HEK293T (cell line): ENCODE measurements around the gene GPBAR1.
A peak's percentile ranks its signal among the peaks of the same experiment; 100 is the strongest.
"Not testable (repeated sequence)": the region's sequence is repeated elsewhere in the genome, so short reads cannot be mapped to it uniquely, and the experiment has no call there.

Experiments used
- CTCF ChIA-PET: fragments of 350-600 bp; formaldehyde crosslinking; extraction: SDS; loops from one replicate; lab custom pipeline; 2021; ENCODE audit warnings: antibody characterized with exemption, inconsistent platforms; lab: Yijun Ruan, JAX
- POLR2A ChIA-PET: fragments of 350-600 bp; formaldehyde crosslinking; extraction: SDS; loops from one replicate; lab custom pipeline; 2020; ENCODE audit warnings: antibody characterized with exemption, inconsistent platforms; lab: Yijun Ruan, JAX
- DNase-seq: peaks from one replicate; pipeline ENCODE4 v3.0.0; 2012; ENCODE audit warnings: mixed read lengths; ENCODE audit errors: extremely low spot score
- ARNT ChIP-seq: fragments of 450-650 bp; IDR thresholded peaks from 2 replicates; pipeline ENCODE4 v1.6.1; 2017; ENCODE audit warnings: mild to moderate bottlenecking
- BHLHE40 ChIP-seq: fragments of 450-650 bp; IDR thresholded peaks from 2 replicates; pipeline ENCODE4 v1.6.1; 2016; ENCODE audit warnings: mild to moderate bottlenecking, moderate library complexity, borderline replicate concordance
- CTBP1 ChIP-seq: fragments of 450-650 bp; IDR thresholded peaks from 2 replicates; pipeline ENCODE4 v1.6.1; 2016; ENCODE audit warnings: borderline replicate concordance
- ELF4 ChIP-seq: fragments of 450-650 bp; IDR thresholded peaks from 2 replicates; pipeline ENCODE4 v1.6.1; 2017; ENCODE audit warnings: antibody characterized with exemption
- FOXA1 ChIP-seq: fragments of 450-650 bp; IDR thresholded peaks from 2 replicates; pipeline ENCODE4 v1.6.1; 2016; ENCODE audit warnings: mild to moderate bottlenecking
- FOXK2 ChIP-seq: fragments of 450-650 bp; IDR thresholded peaks from 2 replicates; pipeline ENCODE4 v1.6.1; 2016; ENCODE audit warnings: mild to moderate bottlenecking
- FOXM1 ChIP-seq: fragments of 450-650 bp; IDR thresholded peaks from 2 replicates; pipeline ENCODE4 v1.6.1; 2017; ENCODE audit warnings: mild to moderate bottlenecking, borderline replicate concordance
- HDGF ChIP-seq: fragments of 450-650 bp; IDR thresholded peaks from 2 replicates; pipeline ENCODE4 v1.6.1; 2017; ENCODE audit warnings: antibody characterized with exemption, borderline replicate concordance
- L3MBTL2 ChIP-seq: fragments of 450-650 bp; conservative IDR thresholded peaks from 2 replicates; pipeline ENCODE4 v1.6.1; 2016; ENCODE audit warnings: mild to moderate bottlenecking
- LEF1 ChIP-seq: fragments of 450-650 bp; IDR thresholded peaks from 2 replicates; pipeline ENCODE4 v1.6.1; 2017; ENCODE audit warnings: mild to moderate bottlenecking, borderline replicate concordance
- NFRKB ChIP-seq: fragments of 450-650 bp; IDR thresholded peaks from 2 replicates; pipeline ENCODE4 v1.6.1; 2016; ENCODE audit warnings: mild to moderate bottlenecking, moderate library complexity
- SP1 ChIP-seq: fragments of 450-650 bp; IDR thresholded peaks from 2 replicates; pipeline ENCODE4 v1.6.1; 2017
- SUZ12 ChIP-seq: fragments of 450-650 bp; IDR thresholded peaks from 2 replicates; pipeline ENCODE4 v1.6.1; 2016; ENCODE audit warnings: mild to moderate bottlenecking
- TARDBP ChIP-seq: fragments of 450-650 bp; IDR thresholded peaks from 2 replicates; pipeline ENCODE4 v1.6.1; 2016
- ZNF384 ChIP-seq: fragments of 450-650 bp; IDR thresholded peaks from 2 replicates; pipeline ENCODE4 v1.6.1; 2016
- TF ChIP-seq, protein P1 (sequence below): fragments of 450-650 bp; IDR thresholded peaks from 2 replicates; pipeline ENCODE4 v1.6.1; 2016

GPBAR1 gene

DNA sequence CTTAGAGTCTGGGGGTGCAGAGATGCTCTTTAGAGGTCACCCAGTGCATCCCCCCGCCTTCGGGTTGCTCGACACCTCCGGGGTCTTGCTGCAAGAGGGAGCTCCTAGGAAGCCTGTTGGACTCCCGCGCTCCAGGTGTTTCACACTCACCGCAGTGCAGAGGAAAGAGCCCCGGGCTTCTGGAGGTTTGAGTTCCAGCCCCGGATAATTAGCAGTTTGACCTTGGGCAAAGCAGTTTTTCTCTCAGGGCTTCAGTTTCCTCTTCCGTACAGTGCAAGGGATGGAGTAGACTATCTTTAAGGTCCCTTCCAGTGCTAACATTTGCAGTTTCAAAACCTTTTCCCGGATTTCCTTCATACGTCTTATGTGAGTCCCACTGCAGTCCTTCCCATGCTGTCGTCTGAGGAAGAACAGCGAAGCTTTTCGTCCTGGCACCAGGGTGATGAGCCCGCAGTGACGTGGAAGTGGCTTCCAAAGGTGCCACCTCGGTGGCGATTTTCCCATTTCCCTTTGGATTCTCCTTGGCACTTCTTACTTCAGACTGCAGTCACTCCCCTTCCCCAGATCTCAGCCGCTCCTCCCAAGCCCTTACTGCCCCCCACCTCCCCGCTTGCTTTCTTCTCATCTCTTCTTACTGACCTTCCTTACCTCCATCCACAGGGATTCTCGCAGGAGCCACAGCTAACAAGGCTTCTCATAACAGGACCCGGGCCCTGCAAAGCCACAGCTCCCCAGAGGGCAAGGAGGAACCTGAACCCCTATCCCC is 10.1 kb downstream of the GPBAR1 start:
- DNase-seq: no peak
- ChIA-PET CTCF (interaction anchor here (1.0 to 4.4 kb wide), 5 partner anchors 15 to 86 kb away, joined by 4 to 30 read pairs (median 7); partner anchors contain the start of genes CATIP and TMBIM1), POLR2A (interaction anchor here (0.7 to 2.1 kb wide), 13 partner anchors 10 to 135 kb away, joined by 3 to 12 read pairs (median 4); partner anchors contain the start of gene GPBAR1)
- TF ChIP-seq FOXA1: no peak
- TF ChIP-seq ARNT: no peak
- TF ChIP-seq CTBP1: no peak
- no peak for TF ChIP-seq SUZ12
- no peak for TF ChIP-seq L3MBTL2
- no peak for TF ChIP-seq LEF1
- TF ChIP-seq BHLHE40: no peak
- TF ChIP-seq TARDBP: no peak
- TF ChIP-seq HDGF: no peak
- TF ChIP-seq ELF4: no peak
- TF ChIP-seq, protein P1, sequence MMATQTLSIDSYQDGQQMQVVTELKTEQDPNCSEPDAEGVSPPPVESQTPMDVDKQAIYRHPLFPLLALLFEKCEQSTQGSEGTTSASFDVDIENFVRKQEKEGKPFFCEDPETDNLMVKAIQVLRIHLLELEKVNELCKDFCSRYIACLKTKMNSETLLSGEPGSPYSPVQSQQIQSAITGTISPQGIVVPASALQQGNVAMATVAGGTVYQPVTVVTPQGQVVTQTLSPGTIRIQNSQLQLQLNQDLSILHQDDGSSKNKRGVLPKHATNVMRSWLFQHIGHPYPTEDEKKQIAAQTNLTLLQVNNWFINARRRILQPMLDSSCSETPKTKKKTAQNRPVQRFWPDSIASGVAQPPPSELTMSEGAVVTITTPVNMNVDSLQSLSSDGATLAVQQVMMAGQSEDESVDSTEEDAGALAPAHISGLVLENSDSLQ: no peak
- no peak for TF ChIP-seq NFRKB
- TF ChIP-seq FOXK2: no peak
- no peak for TF ChIP-seq SP1
- no peak for TF ChIP-seq FOXM1
- TF ChIP-seq ZNF384: no peak

DNA sequence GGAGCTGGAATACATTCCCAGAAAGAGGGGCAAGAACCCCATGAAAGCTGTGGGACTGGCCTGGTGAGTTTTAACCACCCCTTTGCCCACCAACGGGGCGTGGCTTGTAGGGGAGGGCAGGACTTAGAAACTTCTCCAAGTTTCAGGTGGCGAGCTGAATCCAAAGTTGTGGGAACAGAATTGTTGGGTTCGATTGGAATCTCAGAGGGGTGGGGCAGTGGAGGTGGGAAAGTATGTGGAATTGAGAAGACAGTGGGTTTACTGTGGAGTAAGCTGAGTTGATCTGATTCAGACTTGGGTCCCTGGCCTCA is 10.6 kb downstream of the GPBAR1 start:
- no peak for TF ChIP-seq HDGF
- no peak for DNase-seq
- ChIA-PET CTCF (interaction anchor here (1.4 to 4.4 kb wide), 4 partner anchors 15 to 85 kb away, joined by 5 to 30 read pairs (median 15); partner anchors contain the start of genes CATIP and TMBIM1), POLR2A (interaction anchor here (1.9 to 2.1 kb wide), 2 partner anchors 15 to 125 kb away, joined by 11 to 12 read pairs; no protein-coding TSS in a partner anchor)

DNA sequence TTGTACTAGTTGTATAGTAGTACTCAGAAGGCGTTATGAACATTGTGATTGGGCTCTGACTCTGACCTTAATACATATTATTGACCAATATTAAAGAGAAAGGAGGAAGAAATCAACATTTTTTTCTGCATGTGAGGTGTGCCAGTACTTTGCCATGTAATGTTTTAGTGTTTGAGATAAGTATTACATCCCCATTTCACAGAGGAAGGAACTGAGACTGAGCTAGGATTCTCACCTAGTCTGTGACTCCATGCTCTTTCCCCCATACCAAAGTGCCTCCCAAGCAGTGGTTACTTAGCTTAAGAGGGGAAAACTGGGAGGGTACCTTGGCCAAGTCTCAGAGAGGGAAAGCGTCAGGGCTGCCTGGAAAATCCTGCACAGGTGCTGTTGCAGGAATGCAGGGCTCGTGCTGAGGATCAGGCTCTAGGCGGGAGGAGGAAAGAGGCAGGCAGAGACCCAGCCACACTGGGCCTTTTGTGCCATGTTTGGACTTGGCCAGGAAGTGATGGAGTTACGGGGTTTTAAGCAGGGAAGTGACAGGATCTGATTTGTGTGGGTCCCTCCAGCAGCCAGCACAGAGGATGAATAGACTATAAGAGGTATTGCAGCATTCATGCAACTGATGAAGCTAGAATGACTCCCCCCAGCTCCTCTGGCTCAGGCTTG is 11.2 kb downstream of the GPBAR1 start:
- POLR2A ChIA-PET: no interaction called here
- no peak for DNase-seq
- CTCF ChIA-PET: interaction anchor here (1.1 to 4.4 kb wide), 5 partner anchors 11 to 114 kb away, joined by 4 to 30 read pairs (median 5); partner anchors contain the start of gene TMBIM1
- no peak for TF ChIP-seq L3MBTL2
- TF ChIP-seq SUZ12: no peak
- no peak for TF ChIP-seq ARNT
- TF ChIP-seq FOXM1: no peak

DNA sequence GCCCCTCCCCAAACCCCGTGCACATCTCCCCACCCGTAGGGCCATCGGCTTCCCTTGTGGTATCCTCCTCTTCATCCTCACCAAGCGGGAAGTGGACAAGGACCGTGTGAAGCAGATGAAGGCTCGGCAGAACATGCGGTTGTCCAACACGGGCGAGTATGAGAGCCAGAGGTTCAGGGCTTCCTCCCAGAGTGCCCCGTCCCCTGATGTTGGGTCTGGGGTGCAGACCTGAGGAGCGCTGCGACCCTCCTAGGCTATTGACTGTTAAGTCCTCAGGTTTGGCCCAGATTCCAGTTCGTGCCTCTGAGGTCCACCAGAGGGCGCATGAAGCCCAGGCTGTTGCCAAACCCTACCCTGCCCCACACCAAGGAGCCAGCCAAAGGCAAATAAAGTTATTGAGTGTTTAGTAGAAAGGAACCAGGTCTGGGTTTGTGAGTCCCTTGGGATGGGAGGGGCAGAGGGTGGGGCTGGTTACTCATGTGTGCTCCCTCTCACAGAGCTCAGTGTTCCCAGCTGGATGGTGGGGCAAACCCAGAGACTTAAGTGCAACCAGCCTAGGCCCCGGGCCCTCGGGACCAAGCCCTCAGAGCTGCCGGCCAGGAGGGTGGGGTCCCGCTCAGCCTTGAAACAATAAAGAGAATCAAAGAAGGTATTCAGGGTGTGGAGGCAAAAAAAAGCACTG is 11.9 kb downstream of the GPBAR1 start:
- TF ChIP-seq FOXA1: no peak
- TF ChIP-seq HDGF: 0 out of 2 replicates have a peak, but pooled peaks have one; percentile 67
- peak; percentile 26; the same call in 1 of the 2 replicates for TF ChIP-seq FOXM1
- ChIA-PET CTCF (interaction anchor here (0.7 to 4.4 kb wide), 8 partner anchors 10 to 1572 kb away, joined by 3 to 30 read pairs (median 4); partner anchors contain the start of genes CATIP and TMBIM1), POLR2A (interaction anchor here (0.9 to 3.2 kb wide), 2 partner anchors 14 to 387 kb away, joined by 3 to 22 read pairs; partner anchors contain the start of gene BCS1L)
- peak; percentile 78 for DNase-seq

DNA sequence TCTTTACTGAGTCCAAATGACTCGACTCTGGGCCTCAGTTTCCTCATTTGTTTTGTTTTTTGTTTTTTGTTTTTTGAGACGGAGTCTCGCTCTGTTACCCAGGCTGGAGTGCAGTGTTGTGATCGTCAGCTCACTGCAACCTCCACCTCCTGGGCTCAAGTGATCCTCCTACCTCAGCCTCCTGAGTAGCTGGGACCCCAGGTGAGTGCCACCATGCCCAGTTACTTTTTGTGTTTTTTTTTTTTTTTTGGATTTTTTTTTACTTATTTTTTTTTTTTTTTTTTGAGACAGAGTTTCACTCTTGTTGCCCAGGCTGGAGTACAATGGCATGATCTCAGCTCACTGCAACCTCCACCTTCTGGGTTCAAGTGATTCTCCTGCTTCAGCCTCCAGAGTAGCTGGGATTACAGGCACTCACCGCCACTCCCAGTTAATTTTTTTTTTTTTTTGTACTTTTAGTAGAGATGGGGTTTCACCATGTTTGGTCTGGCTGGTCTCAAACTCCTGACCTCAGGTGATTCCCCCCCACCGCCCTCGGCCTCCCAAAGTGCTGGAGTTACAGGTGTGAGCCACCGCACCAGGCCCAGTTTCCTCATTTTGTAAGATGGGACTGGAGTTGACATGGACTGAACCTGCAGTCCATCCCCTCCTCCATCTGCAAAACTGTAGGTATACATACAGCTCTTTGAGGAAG is 12.5 kb downstream of the GPBAR1 start:
- DNase-seq: not testable (repeated sequence)
- POLR2A ChIA-PET: interaction anchor here (0.9 to 3.2 kb wide), 2 partner anchors 13 to 387 kb away, joined by 3 to 22 read pairs; partner anchors contain the start of gene BCS1L
- CTCF ChIA-PET: interaction anchor here (0.7 to 4.4 kb wide), 8 partner anchors 10 to 1572 kb away, joined by 3 to 30 read pairs (median 4); partner anchors contain the start of genes CATIP and TMBIM1

DNA sequence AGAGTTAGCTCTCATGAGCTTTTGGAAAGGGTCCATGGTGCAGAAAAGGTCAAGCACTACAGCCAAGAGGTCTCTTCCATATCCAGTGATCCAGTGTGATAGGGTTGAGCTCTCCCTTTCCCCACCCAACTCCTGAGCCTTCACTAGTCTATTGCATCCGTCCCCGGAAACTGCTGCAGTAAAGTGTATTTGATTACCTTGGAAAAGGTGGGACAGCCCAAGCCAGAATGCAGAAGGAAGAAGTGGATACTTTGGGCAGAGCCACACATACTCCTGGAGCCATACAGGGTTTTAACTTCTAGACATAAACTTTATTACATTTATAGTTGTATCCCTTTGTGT is 13.1 kb downstream of the GPBAR1 start:
- ChIA-PET POLR2A (interaction anchor here (3.2 kb wide), 1 partner anchor 13 kb away, joined by 22 read pairs; no protein-coding TSS in a partner anchor), CTCF (interaction anchor here (4.4 kb wide), 1 partner anchor 18 kb away, joined by 30 read pairs; the partner anchor contains the start of gene TMBIM1)
- DNase-seq: no peak
- TF ChIP-seq FOXK2: no peak
- TF ChIP-seq CTBP1: no peak
- no peak for TF ChIP-seq BHLHE40
- no peak for TF ChIP-seq TARDBP
- TF ChIP-seq NFRKB: no peak
- TF ChIP-seq ELF4: no peak
- TF ChIP-seq HDGF: no peak
- TF ChIP-seq L3MBTL2: no peak
- no peak for TF ChIP-seq SUZ12
- no peak for TF ChIP-seq LEF1
- TF ChIP-seq, protein P1: no peak
- TF ChIP-seq ZNF384: no peak
- no peak for TF ChIP-seq FOXA1
- TF ChIP-seq SP1: no peak
- TF ChIP-seq ARNT: no peak
- TF ChIP-seq FOXM1: no peak
